Measurements from ENCODE around the gene MAMDC2.

The MAMDC2 gene

Small RNA genes within 50 kb of the gene (small RNA-seq; reads per million reads assigned to genes)
- gene RNU2-5P (ENCODE audit: insufficient read depth): 0.90 reads per million
